ENCODE data around the gene PRPF40B.

Gene PRPF40B

DNA sequence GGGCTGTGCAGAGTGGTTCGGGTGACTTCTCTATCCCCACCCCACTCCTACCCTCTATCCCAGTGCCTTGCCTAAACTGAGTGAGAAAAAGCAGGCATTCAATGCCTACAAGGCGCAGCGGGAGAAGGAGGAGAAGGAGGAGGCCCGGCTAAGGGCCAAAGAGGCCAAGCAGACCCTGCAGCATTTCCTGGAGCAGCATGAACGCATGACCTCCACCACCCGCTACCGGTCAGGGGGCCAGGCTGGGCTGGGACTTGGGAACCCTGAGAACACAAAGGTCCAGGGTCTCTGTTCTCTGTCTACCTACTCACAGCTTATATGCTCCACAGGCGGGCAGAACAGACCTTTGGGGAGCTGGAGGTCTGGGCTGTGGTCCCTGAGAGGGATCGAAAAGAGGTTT lies 11.7 kb downstream of the PRPF40B start:
- no peak overlapping the region for H3K27ac ChIP-seq (ENCODE audit: low read depth, low read length)
- H3K36me3 ChIP-seq (ENCODE audit: control insufficient read depth in 5 of 5, insufficient read depth in 5 of 5, low read length in 5 of 5) = peaks cover 0 to 27% (median 14%) of the 10 kb centered on the region in 5 donors
- H3K27me3 ChIP-seq (ENCODE audit: control insufficient read depth in 5 of 5, insufficient read depth in 4 of 5, low read length in 5 of 5) = no peaks in the 10 kb centered on the region
- H3K4me3 ChIP-seq (ENCODE audit: low read depth in 1 of 5, low read length in 5 of 5) = no peak overlapping the region
- H3K9me3 ChIP-seq (ENCODE audit: control insufficient read depth in 5 of 5, low read length in 5 of 5) = no peaks in the 10 kb centered on the region
- peaks cover 2 to 21% (median 11%) of the 10 kb centered on the region in 5 donors for H3K4me1 ChIP-seq (ENCODE audit: control insufficient read depth in 5 of 5, insufficient read depth in 5 of 5, low read length in 5 of 5)
- no peak overlapping the region for H3K9ac ChIP-seq (ENCODE audit: low read length in 5 of 5)

DNA sequence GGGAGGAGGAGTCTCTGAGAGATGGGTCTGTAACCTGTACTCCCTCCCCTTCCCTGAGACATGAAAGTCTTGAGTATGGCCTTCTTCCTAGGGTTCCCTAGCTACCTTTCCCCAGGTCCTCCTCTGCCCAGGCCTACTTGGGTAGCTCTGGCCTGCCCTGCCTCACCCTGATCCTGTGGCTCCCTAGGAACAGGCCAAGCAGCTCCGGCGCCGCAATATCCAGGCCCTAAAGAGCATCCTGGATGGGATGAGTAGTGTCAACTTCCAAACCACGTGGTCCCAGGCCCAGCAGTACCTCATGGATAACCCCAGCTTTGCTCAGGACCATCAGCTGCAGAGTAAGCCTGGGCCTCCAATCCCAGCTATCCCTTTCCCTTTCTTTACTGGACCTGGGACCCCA lies 12.3 kb downstream of the PRPF40B start:
- peak overlapping the region in 1 of 5 donors; percentile 9 for H3K9ac ChIP-seq (ENCODE audit: low read length in 5 of 5)
- no peak overlapping the region for H3K4me3 ChIP-seq (ENCODE audit: low read depth in 1 of 5, low read length in 5 of 5)
- no peaks in the 10 kb centered on the region for H3K9me3 ChIP-seq (ENCODE audit: control insufficient read depth in 5 of 5, low read length in 5 of 5)
- peaks cover 0 to 30% (median 17%) of the 10 kb centered on the region in 5 donors for H3K36me3 ChIP-seq (ENCODE audit: control insufficient read depth in 5 of 5, insufficient read depth in 5 of 5, low read length in 5 of 5)
- no peak overlapping the region for H3K27ac ChIP-seq (ENCODE audit: low read depth, low read length)
- H3K4me1 ChIP-seq (ENCODE audit: control insufficient read depth in 5 of 5, insufficient read depth in 5 of 5, low read length in 5 of 5) = peaks cover 2 to 21% (median 11%) of the 10 kb centered on the region in 5 donors
- no peaks in the 10 kb centered on the region for H3K27me3 ChIP-seq (ENCODE audit: control insufficient read depth in 5 of 5, insufficient read depth in 4 of 5, low read length in 5 of 5)

DNA sequence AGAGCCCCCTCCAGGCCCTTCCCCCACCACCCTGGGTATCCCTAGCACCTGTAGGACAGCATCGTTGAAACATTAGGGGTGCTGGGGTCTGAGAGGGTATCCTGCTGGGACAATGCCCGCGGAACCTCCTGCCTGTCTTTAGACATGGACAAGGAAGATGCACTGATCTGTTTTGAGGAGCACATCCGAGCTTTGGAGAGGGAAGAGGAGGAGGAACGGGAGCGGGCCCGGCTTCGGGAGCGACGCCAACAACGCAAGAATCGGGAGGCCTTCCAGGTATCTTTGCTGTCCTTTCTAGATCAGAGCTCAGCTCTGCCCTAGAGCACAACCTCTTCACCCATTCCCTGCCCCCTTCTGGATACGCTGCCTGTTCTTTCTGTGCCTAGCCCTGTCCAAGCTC lies 13.2 kb downstream of the PRPF40B start:
- H3K36me3 ChIP-seq (ENCODE audit: control insufficient read depth in 5 of 5, insufficient read depth in 5 of 5, low read length in 5 of 5) = peaks cover 0 to 37% (median 17%) of the 10 kb centered on the region in 5 donors

DNA sequence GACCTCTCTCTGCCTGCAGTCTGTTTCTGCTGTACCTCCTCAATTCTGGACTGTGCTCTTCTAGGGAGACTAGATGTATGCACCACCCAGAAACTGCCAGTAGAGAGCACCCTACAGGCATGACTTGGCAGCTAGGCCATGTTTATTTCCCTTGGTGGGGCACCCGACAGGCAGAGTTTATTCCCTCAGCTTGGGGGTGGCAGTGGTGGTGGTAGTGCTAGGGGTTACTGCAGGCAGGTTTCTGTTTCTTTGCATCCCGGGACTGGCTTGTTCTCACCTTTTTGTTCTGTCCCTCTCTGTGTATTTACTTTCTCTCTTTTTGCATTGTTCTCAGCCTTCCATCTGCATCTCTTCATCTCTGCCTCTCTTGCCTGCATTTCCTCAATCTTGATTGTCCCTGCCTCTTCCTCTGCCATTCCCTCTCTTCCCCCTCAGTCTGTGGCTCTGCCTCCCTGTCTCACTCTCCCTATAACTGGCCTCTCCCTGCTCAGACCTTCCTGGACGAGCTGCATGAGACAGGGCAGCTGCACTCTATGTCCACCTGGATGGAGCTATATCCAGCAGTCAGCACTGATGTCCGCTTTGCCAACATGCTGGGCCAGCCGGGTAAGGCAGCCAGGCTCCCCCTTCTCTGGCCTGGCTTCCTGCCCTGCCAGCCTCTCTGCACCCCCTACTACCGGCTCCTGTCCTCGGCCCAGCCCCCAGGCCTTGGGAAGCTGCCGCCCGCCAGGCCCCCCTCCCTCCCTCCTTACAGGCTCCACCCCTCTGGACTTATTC lies 13.8 kb downstream of the PRPF40B start:
- Histone ChIP-seq H3K4me3 (ENCODE audit: low read depth in 1 of 5, low read length in 5 of 5) (no peak overlapping the region), H3K9me3 (ENCODE audit: control insufficient read depth in 5 of 5, low read length in 5 of 5) (no peaks in the 10 kb centered on the region), H3K36me3 (ENCODE audit: control insufficient read depth in 5 of 5, insufficient read depth in 5 of 5, low read length in 5 of 5) (peaks cover 0 to 38% (median 17%) of the 10 kb centered on the region in 5 donors), H3K27me3 (ENCODE audit: control insufficient read depth in 5 of 5, insufficient read depth in 4 of 5, low read length in 5 of 5) (no peaks in the 10 kb centered on the region), H3K27ac (ENCODE audit: low read depth, low read length) (no peak overlapping the region), H3K9ac (ENCODE audit: low read length in 5 of 5) (peak overlapping the region in 2 of 5 donors; percentile 5 to 31), H3K4me1 (ENCODE audit: control insufficient read depth in 5 of 5, insufficient read depth in 5 of 5, low read length in 5 of 5) (peaks cover 2 to 21% (median 11%) of the 10 kb centered on the region in 5 donors)

More for the DNA sequence above, 13.2 kb downstream of the PRPF40B start:
- Histone ChIP-seq H3K4me3 (ENCODE audit: low read depth in 1 of 5, low read length in 5 of 5) (no peak overlapping the region), H3K27me3 (ENCODE audit: control insufficient read depth in 5 of 5, insufficient read depth in 4 of 5, low read length in 5 of 5) (no peaks in the 10 kb centered on the region), H3K9ac (ENCODE audit: low read length in 5 of 5) (peak overlapping the region in 2 of 5 donors; percentile 5 to 8), H3K27ac (ENCODE audit: low read depth, low read length) (no peak overlapping the region), H3K9me3 (ENCODE audit: control insufficient read depth in 5 of 5, low read length in 5 of 5) (no peaks in the 10 kb centered on the region), H3K4me1 (ENCODE audit: control insufficient read depth in 5 of 5, insufficient read depth in 5 of 5, low read length in 5 of 5) (peaks cover 2 to 21% (median 11%) of the 10 kb centered on the region in 5 donors)

DNA sequence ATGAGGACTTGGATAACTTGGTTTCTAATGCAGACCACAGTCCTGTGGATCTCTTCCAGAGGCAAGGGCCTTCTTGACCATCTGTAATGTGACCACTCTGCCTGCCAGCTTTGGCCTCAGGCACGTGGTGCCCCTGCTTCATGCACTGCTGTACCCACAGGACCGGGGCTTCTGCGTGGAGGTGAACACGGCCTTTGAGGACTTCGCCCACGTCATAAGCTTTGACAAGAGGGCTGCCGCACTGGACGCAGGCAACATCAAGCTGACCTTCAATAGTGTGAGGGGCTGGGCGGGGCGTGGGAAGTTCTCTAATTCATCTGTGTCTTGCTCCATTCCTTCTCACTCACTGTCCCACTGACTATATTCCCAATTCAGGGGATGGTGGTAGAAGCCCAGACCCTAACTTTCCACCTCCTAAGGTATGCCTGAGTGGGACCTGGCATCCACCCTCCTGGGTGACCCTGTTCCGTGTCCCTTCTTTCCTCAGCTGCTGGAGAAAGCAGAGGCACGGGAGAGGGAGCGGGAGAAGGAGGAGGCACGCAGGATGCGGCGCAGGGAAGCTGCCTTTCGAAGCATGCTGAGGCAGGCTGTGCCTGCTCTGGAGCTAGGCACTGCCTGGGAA lies 18.5 kb downstream of the PRPF40B start:
- H3K9me3 ChIP-seq (ENCODE audit: control insufficient read depth in 5 of 5, low read length in 5 of 5) = no peaks in the 10 kb centered on the region
- no peak overlapping the region for H3K4me3 ChIP-seq (ENCODE audit: low read depth in 1 of 5, low read length in 5 of 5)
- no peak overlapping the region for H3K9ac ChIP-seq (ENCODE audit: low read length in 5 of 5)
- H3K4me1 ChIP-seq (ENCODE audit: control insufficient read depth in 5 of 5, insufficient read depth in 5 of 5, low read length in 5 of 5) = peaks cover 1 to 32% (median 11%) of the 10 kb centered on the region in 5 donors
- peaks cover 0 to 62% (median 56%) of the 10 kb centered on the region in 5 donors for H3K36me3 ChIP-seq (ENCODE audit: control insufficient read depth in 5 of 5, insufficient read depth in 5 of 5, low read length in 5 of 5)
- no peak overlapping the region for H3K27ac ChIP-seq (ENCODE audit: low read depth, low read length)
- H3K27me3 ChIP-seq (ENCODE audit: control insufficient read depth in 5 of 5, insufficient read depth in 4 of 5, low read length in 5 of 5) = no peaks in the 10 kb centered on the region

- peaks cover 0 to 32% (median 6%) of the 10 kb centered on the region in 5 donors for H3K4me1 ChIP-seq (ENCODE audit: control insufficient read depth in 5 of 5, insufficient read depth in 5 of 5, low read length in 5 of 5)
- H3K9me3 ChIP-seq (ENCODE audit: control insufficient read depth in 5 of 5, low read length in 5 of 5) = no peaks in the 10 kb centered on the region
- no peak overlapping the region for H3K27ac ChIP-seq (ENCODE audit: low read depth, low read length)
- no peak overlapping the region for H3K9ac ChIP-seq (ENCODE audit: low read length in 5 of 5)
- H3K36me3 ChIP-seq (ENCODE audit: control insufficient read depth in 5 of 5, insufficient read depth in 5 of 5, low read length in 5 of 5) = peaks cover 0 to 67% (median 59%) of the 10 kb centered on the region in 5 donors
- H3K27me3 ChIP-seq (ENCODE audit: control insufficient read depth in 5 of 5, insufficient read depth in 4 of 5, low read length in 5 of 5) = no peaks in the 10 kb centered on the region
- no peak overlapping the region for H3K4me3 ChIP-seq (ENCODE audit: low read depth in 1 of 5, low read length in 5 of 5)
Observed at GRCh38 chr12:49642370-49642802, 19.0 kb downstream of the PRPF40B start.

GRCh38 chr12:49643135-49643534 lies 19.8 kb downstream of the PRPF40B start:
- H3K4me3 ChIP-seq (ENCODE audit: low read depth in 1 of 5, low read length in 5 of 5) = no peak overlapping the region
- H3K36me3 ChIP-seq (ENCODE audit: control insufficient read depth in 5 of 5, insufficient read depth in 5 of 5, low read length in 5 of 5) = peaks cover 0 to 69% (median 61%) of the 10 kb centered on the region in 5 donors

GRCh38 chr12:49643961-49644619 lies 20.7 kb downstream of the PRPF40B start:
- peaks cover 0 to 49% (median 21%) of the 10 kb centered on the region in 5 donors for H3K4me1 ChIP-seq (ENCODE audit: control insufficient read depth in 5 of 5, insufficient read depth in 5 of 5, low read length in 5 of 5)
- no peaks in the 10 kb centered on the region for H3K9me3 ChIP-seq (ENCODE audit: control insufficient read depth in 5 of 5, low read length in 5 of 5)
- H3K9ac ChIP-seq (ENCODE audit: low read length in 5 of 5) = no peak overlapping the region
- H3K27me3 ChIP-seq (ENCODE audit: control insufficient read depth in 5 of 5, insufficient read depth in 4 of 5, low read length in 5 of 5) = no peaks in the 10 kb centered on the region
- H3K27ac ChIP-seq (ENCODE audit: low read depth, low read length) = no peak overlapping the region
- H3K4me3 ChIP-seq (ENCODE audit: low read depth in 1 of 5, low read length in 5 of 5) = no peak overlapping the region
- peaks cover 0 to 75% (median 68%) of the 10 kb centered on the region in 5 donors for H3K36me3 ChIP-seq (ENCODE audit: control insufficient read depth in 5 of 5, insufficient read depth in 5 of 5, low read length in 5 of 5)

More at GRCh38 chr12:49643135-49643534, 19.8 kb downstream of the PRPF40B start:
- Histone ChIP-seq H3K9me3 (ENCODE audit: control insufficient read depth in 5 of 5, low read length in 5 of 5) (no peaks in the 10 kb centered on the region), H3K9ac (ENCODE audit: low read length in 5 of 5) (no peak overlapping the region), H3K27ac (ENCODE audit: low read depth, low read length) (no peak overlapping the region), H3K27me3 (ENCODE audit: control insufficient read depth in 5 of 5, insufficient read depth in 4 of 5, low read length in 5 of 5) (no peaks in the 10 kb centered on the region), H3K4me1 (ENCODE audit: control insufficient read depth in 5 of 5, insufficient read depth in 5 of 5, low read length in 5 of 5) (peaks cover 0 to 39% (median 13%) of the 10 kb centered on the region in 5 donors)

DNA sequence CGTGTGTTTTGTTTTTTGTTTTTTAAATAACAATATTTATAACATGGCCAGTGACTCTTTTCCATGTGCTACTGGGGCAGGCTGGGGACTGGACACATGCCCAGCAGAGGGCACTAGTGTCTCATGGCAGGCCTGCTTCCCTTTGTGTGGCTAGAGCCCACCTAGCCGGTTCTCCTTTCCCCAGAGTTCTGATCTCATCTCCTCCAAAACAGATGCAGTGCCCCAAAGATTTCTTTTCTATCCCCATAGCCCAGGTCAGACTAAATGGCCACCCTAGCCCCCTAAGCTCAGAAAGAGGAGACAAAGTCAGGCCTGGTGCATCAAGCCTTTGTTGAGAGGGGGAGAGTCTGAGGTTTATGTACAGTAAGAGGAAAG lies 21.2 kb downstream of the PRPF40B start:
- Histone ChIP-seq H3K36me3 (ENCODE audit: control insufficient read depth in 5 of 5, insufficient read depth in 5 of 5, low read length in 5 of 5) (peaks cover 0 to 80% (median 71%) of the 10 kb centered on the region in 5 donors), H3K9ac (ENCODE audit: low read length in 5 of 5) (no peak overlapping the region), H3K9me3 (ENCODE audit: control insufficient read depth in 5 of 5, low read length in 5 of 5) (no peaks in the 10 kb centered on the region), H3K4me3 (ENCODE audit: low read depth in 1 of 5, low read length in 5 of 5) (no peak overlapping the region), H3K4me1 (ENCODE audit: control insufficient read depth in 5 of 5, insufficient read depth in 5 of 5, low read length in 5 of 5) (peaks cover 0 to 54% (median 21%) of the 10 kb centered on the region in 5 donors), H3K27me3 (ENCODE audit: control insufficient read depth in 5 of 5, insufficient read depth in 4 of 5, low read length in 5 of 5) (no peaks in the 10 kb centered on the region), H3K27ac (ENCODE audit: low read depth, low read length) (no peak overlapping the region)

All from subcutaneous abdominal adipose tissue (tissue), 5 donors.